Measurements from ENCODE around the gene PCSK5.

PCSK5 gene

GRCh38 chr9:76101947-76102346 is 211.5 kb downstream of the PCSK5 start:
- DNase-seq (ENCODE audit: low read depth), result no peak
- no peak for TF ChIP-seq CTCF (IDR thresholded peaks at IDR 0.05; ENCODE audit: low read depth, low read length, missing control alignments)
- no peak overlapping the region for H3K4me3 ChIP-seq (ENCODE audit: low read depth, low read length)

GRCh38 chr9:76103531-76104315 is 213.2 kb downstream of the PCSK5 start:
- no peak overlapping the region for H3K4me3 ChIP-seq (ENCODE audit: low read depth, low read length)
- no peak for DNase-seq (ENCODE audit: low read depth)
- TF ChIP-seq CTCF (IDR thresholded peaks at IDR 0.05; ENCODE audit: low read depth, low read length, missing control alignments), result no peak

GRCh38 chr9:76107482-76107881 is 217.0 kb downstream of the PCSK5 start:
- H3K4me3 ChIP-seq (ENCODE audit: low read depth, low read length), result no peak overlapping the region
- no peak for DNase-seq (ENCODE audit: low read depth)
- no peak for TF ChIP-seq CTCF (IDR thresholded peaks at IDR 0.05; ENCODE audit: low read depth, low read length, missing control alignments)

GRCh38 chr9:76109953-76110352 is 219.5 kb downstream of the PCSK5 start:
- TF ChIP-seq CTCF (IDR thresholded peaks at IDR 0.05; ENCODE audit: low read depth, low read length, missing control alignments), result no peak
- DNase-seq (ENCODE audit: low read depth), result no peak
- no peak overlapping the region for H3K4me3 ChIP-seq (ENCODE audit: low read depth, low read length)

GRCh38 chr9:76112151-76112550 is 221.7 kb downstream of the PCSK5 start:
- DNase-seq (ENCODE audit: low read depth), result no peak
- H3K4me3 ChIP-seq (ENCODE audit: low read depth, low read length), result no peak overlapping the region
- TF ChIP-seq CTCF (IDR thresholded peaks at IDR 0.05; ENCODE audit: low read depth, low read length, missing control alignments), result no peak

GRCh38 chr9:76114144-76114543 is 223.7 kb downstream of the PCSK5 start:
- no peak for DNase-seq (ENCODE audit: low read depth)
- TF ChIP-seq CTCF (IDR thresholded peaks at IDR 0.05; ENCODE audit: low read depth, low read length, missing control alignments), result no peak
- H3K4me3 ChIP-seq (ENCODE audit: low read depth, low read length), result no peak overlapping the region

GRCh38 chr9:76115396-76115795 is 224.9 kb downstream of the PCSK5 start:
- no peak for TF ChIP-seq CTCF (IDR thresholded peaks at IDR 0.05; ENCODE audit: low read depth, low read length, missing control alignments)

More at GRCh38 chr9:76115396-76115795, 224.9 kb downstream of the PCSK5 start:
- no peak overlapping the region for H3K4me3 ChIP-seq (ENCODE audit: low read depth, low read length)
- DNase-seq (ENCODE audit: low read depth), result no peak
